Tibial artery (tissue), 4 donors: ENCODE results near the gene FOXK1.

Source experiments
- DNase-seq, 2 donors: peaks; one replicate each; pipeline ENCODE4 v3.0.0-alpha.2; 2019
- H3K27ac ChIP-seq, 2 donors: fragments of 200-600 bp; sonication (generic) in 1 of 2; 1 replicate in 1 of 2; 2 replicates in 1 of 2; pipeline ENCODE4 v1.5.1; 2018 to 2019; ENCODE audit warnings: mild to moderate bottlenecking in 1 of 2
- H3K27me3 ChIP-seq, 2 donors: fragments of 200-600 bp; sonication (generic) in 1 of 2; one replicate each; pipeline versions ENCODE4 v1.5.1 to v1.6.0; 2016 to 2019
- H3K36me3 ChIP-seq, 3 donors: fragments of 200-600 bp; sonication (generic) in 2 of 3; one replicate each; pipeline ENCODE4 v1.5.1; 2016 to 2019; ENCODE audit warnings: mild to moderate bottlenecking in 2 of 3
- H3K4me1 ChIP-seq, 4 donors: fragments of 200-600 bp; sonication (generic) in 2 of 4; 1 replicate in 3 of 4; 2 replicates in 1 of 4; pipeline ENCODE4 v1.5.1; 2016 to 2019
- H3K4me3 ChIP-seq, 2 donors: fragments of 200-600 bp; sonication (generic) in 1 of 2; 1 replicate in 1 of 2; 2 replicates in 1 of 2; pipeline ENCODE4 v1.5.1; 2018 to 2019; ENCODE audit warnings: mild to moderate bottlenecking in 2 of 2
- H3K9me3 ChIP-seq, 3 donors: fragments of 200-600 bp; sonication (generic) in 1 of 3; one replicate each; pipeline ENCODE4 v1.5.1; 2016 to 2019
- intact Hi-C: fragments of 100-400 bp; cut with DNase I; formaldehyde crosslinking; loops from one replicate; pipeline ENCODE4 v1.15.0; 2023; ENCODE audit warnings: low total_unique reads
- TF ChIP-seq, protein P1 (sequence below), 2 experiments: fragments of 200-600 bp in 1 of 2; fragments of 450-650 bp in 1 of 2; IDR thresholded peaks; one replicate each; pipeline ENCODE4 v1.5.1; 2017 to 2019; ENCODE audit warnings: antibody characterized with exemption in 2 of 2, mild to moderate bottlenecking in 1 of 2, moderate library complexity in 1 of 2

FOXK1 gene

DNA sequence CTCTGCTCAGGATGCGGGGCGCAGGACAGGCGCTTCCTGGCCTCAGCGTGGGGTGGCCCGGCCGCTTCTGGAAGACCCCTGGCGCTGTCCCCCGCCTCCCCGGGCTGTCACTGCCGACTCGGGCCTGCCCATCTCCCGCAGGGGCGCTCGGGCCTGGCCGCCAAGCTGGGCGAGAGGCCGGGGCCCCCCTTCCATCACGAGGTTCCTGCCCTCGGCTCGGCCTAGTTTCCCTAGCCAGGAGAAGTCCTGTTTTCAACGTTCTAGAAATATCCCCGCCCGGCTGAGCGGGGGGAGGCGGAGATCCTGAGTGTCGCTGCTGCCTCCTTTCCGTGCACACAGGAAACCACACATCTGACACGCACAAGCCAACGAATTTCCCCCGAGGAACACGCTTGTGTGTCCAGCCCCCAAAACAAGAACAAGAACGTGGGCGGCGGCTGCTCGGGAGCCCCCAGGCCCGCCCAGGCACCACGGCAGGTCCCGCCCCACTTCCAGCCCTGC is 127.0 kb downstream of the FOXK1 start:
- Histone ChIP-seq H3K4me3 (peak overlapping the region; percentile 4 to 14), H3K4me1 (no peaks in the 10 kb centered on the region), H3K27me3 (no peaks in the 10 kb centered on the region), H3K36me3 (peaks cover 0 to 19% (median 10%) of the 10 kb centered on the region in 3 donors), H3K9me3 (no peaks in the 10 kb centered on the region), H3K27ac (no peak overlapping the region)
- DNase-seq: no peak
- intact Hi-C loops: no loop called here
- TF ChIP-seq, protein P1, sequence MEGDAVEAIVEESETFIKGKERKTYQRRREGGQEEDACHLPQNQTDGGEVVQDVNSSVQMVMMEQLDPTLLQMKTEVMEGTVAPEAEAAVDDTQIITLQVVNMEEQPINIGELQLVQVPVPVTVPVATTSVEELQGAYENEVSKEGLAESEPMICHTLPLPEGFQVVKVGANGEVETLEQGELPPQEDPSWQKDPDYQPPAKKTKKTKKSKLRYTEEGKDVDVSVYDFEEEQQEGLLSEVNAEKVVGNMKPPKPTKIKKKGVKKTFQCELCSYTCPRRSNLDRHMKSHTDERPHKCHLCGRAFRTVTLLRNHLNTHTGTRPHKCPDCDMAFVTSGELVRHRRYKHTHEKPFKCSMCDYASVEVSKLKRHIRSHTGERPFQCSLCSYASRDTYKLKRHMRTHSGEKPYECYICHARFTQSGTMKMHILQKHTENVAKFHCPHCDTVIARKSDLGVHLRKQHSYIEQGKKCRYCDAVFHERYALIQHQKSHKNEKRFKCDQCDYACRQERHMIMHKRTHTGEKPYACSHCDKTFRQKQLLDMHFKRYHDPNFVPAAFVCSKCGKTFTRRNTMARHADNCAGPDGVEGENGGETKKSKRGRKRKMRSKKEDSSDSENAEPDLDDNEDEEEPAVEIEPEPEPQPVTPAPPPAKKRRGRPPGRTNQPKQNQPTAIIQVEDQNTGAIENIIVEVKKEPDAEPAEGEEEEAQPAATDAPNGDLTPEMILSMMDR (IDR thresholded peaks at IDR 0.05): no peak

DNA sequence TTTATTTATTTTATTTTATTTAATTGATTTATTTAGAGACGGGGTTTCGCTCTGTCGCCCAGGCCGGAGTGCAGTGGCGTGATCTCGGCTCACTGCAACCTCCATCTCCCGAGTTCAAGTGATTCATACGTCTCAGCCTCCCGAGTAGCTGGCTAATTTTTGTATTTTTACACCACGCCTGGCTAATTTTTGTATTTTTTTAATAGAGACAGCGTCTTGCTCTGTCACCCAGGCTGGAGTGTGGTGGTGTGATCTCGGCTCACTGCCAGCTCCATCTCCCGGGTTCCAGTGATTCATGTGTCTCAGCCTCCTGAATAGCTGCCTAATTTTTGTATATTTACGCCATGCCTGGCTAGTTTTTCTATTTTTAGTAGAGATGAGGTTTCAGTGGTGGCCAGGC is 127.6 kb downstream of the FOXK1 start:
- intact Hi-C loops: no loop called here
- Histone ChIP-seq H3K4me3 (peak overlapping the region; percentile 4 to 14), H3K9me3 (no peaks in the 10 kb centered on the region), H3K4me1 (no peaks in the 10 kb centered on the region), H3K36me3 (peaks cover 0 to 23% (median 10%) of the 10 kb centered on the region in 3 donors), H3K27me3 (no peaks in the 10 kb centered on the region), H3K27ac (no peak overlapping the region)
- TF ChIP-seq, protein P1 (IDR thresholded peaks at IDR 0.05): no peak
- DNase-seq: no peak

DNA sequence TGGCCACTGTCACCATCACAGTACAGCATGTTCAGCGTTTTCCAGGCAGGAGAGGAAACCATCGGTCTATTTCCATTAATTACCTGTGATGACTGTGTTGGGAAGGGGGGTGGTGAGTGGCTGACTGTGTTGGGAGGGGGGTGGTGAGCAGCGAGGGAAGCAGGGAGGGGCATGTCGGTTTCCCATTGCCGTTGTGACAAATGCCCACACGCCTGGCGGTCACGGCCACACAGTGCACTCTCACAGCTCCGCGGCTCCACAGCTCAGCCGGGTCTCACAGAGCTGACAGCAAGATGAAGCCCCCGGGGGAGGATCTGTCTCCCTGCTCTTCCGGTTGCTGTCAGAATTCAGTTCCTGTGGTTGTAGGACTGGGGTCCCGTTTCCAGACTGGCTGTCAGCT is 132.3 kb downstream of the FOXK1 start:
- DNase-seq: no peak
- peaks cover 0 to 4% (median 2%) of the 10 kb centered on the region in 4 donors for H3K4me1 ChIP-seq
- H3K27ac ChIP-seq: no peak overlapping the region
- peaks cover 0 to 2% of the 10 kb centered on the region in 2 donors for H3K27me3 ChIP-seq
- H3K36me3 ChIP-seq: peaks cover 0 to 28% (median 10%) of the 10 kb centered on the region in 3 donors
- H3K4me3 ChIP-seq: no peak overlapping the region
- intact Hi-C loops: no loop called here
- no peaks in the 10 kb centered on the region for H3K9me3 ChIP-seq
- TF ChIP-seq, protein P1 (IDR thresholded peaks at IDR 0.05): no peak

DNA sequence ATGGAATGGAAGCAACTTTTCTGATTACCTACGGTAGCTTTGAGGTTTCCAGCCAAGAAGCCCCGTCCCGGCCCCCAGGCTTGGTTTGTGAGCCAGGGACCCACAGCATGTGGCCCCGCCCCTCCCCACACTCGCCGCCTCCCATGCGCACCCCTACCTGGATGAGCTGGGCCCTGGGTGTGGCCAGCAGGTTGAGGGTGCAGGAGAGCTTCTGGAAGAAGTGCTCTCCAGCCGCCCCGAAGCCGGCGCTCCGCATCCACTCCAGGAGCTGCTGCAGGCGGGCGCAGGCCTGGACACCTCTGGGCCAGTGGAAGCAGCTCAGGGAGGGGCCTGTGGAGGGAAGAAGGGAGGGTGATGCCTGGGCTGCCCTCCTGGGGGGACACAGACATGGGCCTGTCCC is 133.0 kb downstream of the FOXK1 start:
- intact Hi-C loops: no loop called here
- TF ChIP-seq, protein P1 (IDR thresholded peaks at IDR 0.05): no peak
- no peak for DNase-seq
- Histone ChIP-seq H3K36me3 (peaks cover 0 to 28% (median 10%) of the 10 kb centered on the region in 3 donors), H3K4me3 (no peak overlapping the region), H3K9me3 (no peaks in the 10 kb centered on the region), H3K27me3 (peaks cover 0 to 2% of the 10 kb centered on the region in 2 donors), H3K27ac (no peak overlapping the region), H3K4me1 (peaks cover 0 to 11% (median 9%) of the 10 kb centered on the region in 4 donors)

DNA sequence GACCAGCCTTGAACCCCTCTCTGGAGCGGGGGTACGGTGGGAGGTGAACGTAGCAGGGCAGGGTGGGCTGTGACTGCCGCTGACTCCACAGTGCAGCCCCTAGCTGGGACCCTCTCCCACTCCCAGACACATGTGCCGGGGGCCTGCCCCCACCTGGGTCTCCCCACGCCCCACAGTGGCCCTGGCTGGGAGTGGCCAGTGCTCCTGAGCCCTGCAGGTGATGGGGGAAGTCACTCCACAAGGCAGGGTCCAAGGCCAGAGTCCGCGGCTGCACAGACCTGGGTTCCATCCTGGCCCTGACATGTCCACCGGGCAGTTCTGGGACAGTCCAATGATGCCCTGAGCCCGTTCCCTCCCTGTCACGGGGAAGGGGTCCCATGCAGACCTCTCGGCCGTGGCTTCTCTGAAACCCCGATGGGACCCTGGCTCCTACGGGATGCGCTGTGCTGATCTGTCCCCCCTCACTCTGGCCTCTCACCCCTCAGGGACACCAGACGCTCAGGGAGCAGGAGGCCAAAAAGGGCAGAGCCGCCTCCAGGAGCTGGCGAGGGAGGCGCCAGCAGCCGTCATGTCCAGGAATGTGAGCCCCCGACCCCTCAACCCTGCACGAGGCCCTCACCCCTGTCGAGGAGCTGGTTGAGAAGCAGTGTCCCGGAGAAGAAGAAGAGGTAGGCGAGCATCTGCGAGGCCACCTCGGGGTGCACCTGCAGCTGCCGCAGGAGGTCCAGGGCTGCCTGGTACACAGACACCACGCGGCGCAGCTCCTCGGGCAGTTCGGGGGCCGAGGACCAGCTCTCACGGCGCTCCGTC is 133.7 kb downstream of the FOXK1 start:
- no peak for DNase-seq
- Histone ChIP-seq H3K4me3 (no peak overlapping the region), H3K27ac (no peak overlapping the region), H3K27me3 (peaks cover 0 to 2% of the 10 kb centered on the region in 2 donors), H3K4me1 (peaks cover 0 to 17% (median 14%) of the 10 kb centered on the region in 4 donors), H3K9me3 (no peaks in the 10 kb centered on the region), H3K36me3 (peaks cover 0 to 23% (median 10%) of the 10 kb centered on the region in 3 donors)
- intact Hi-C loops: no loop called here
- TF ChIP-seq, protein P1 (IDR thresholded peaks at IDR 0.05): no peak
